ENCODE data around the gene YOD1.

DNA sequence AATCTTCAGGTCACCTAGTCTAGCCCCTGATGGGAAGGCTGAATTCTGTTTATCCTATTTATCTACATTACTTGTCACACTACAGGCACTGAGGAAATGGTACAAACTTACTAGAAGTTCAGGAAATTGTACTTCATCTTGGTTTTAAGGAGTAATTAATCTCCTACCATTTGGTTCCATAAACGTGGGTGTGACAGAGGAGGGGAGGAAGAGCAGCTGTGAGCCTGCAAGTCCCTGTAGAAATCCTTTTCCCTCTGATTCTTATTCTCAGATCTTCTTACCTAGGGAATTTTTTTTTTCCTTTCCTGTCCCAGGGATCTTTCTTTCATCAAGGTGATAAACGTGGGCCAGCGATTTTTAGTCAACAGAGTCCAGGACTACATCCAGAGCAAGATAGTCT lies 16.2 kb upstream of the YOD1 start:
- TF ChIP-seq GATA3 (IDR thresholded peaks at IDR 0.05; ENCODE audit: low read depth, low read length): no peak
- TF ChIP-seq GATA2 (IDR thresholded peaks at IDR 0.05; ENCODE audit: low read depth, low read length): no peak

Measured in SH-SY5Y (cell line).